Cardiac muscle cell (in vitro differentiated cells and primary cell): ENCODE data around the gene MB. TPM values are rescaled to one million over a fixed set of nuclear protein-coding genes. Genes with fewer than 3 reads are reported as not detected.

ENCODE experiments used
- DNase-seq, 2 donors: peaks; one replicate each; pipeline versions ENCODE4 v3.0.0 to v3.0.0-alpha.2; 2010 to 2017; ENCODE audit warnings: low read depth in 1 of 2, low spot score in 1 of 2
- H3K27ac ChIP-seq: fragments of 200-600 bp; sonication (generic); 2 replicates; pipeline ENCODE4 v1.5.1; 2016
- H3K27me3 ChIP-seq: fragments of 200-600 bp; sonication (generic); 2 replicates; pipeline ENCODE4 v1.6.0; 2016; ENCODE audit warnings: control low read depth
- H3K36me3 ChIP-seq: fragments of 200-600 bp; sonication (generic); 2 replicates; pipeline ENCODE4 v1.5.1; 2016; ENCODE audit warnings: control low read depth
- H3K4me1 ChIP-seq: fragments of 200-600 bp; sonication (generic); 2 replicates; pipeline ENCODE4 v1.8.1; 2017; ENCODE audit warnings: low read depth, mild to moderate bottlenecking, mixed run types
- H3K4me3 ChIP-seq: fragments of 200-600 bp; sonication (generic); 2 replicates; pipeline ENCODE4 v1.5.1; 2016; ENCODE audit warnings: mild to moderate bottlenecking
- H3K9me3 ChIP-seq: fragments of 200-600 bp; sonication (generic); 2 replicates; pipeline ENCODE4 v1.5.1; 2017; ENCODE audit warnings: low read depth, mild to moderate bottlenecking, control low read depth
- polyA plus RNA-seq: library from polyadenylated mRNA; unstranded; fragments of >200 nt; fragmentation: Nextera tagmentation; extraction: Ambion mirVana; gene quantifications from 2 replicates; pipeline ENCODE4 v1.2.1, GENCODE V29; 2016
- total RNA-seq: library from RNA; depleted of rRNA; stranded (reverse); fragments of >200 nt; gene quantifications from 2 replicates; pipeline ENCODE4 v1.2.3, GENCODE V29; 2016
- TF ChIP-seq, protein P1 (sequence below): IDR thresholded peaks from 2 replicates; pipeline ENCODE4 v1.5.1; 2012; ENCODE audit warnings: low read depth, mild to moderate bottlenecking, low read length

The MB gene
- total and polyA plus RNA-seq, 2 experiments from 2014 or later, result 829 to 1,065 TPM

DNA sequence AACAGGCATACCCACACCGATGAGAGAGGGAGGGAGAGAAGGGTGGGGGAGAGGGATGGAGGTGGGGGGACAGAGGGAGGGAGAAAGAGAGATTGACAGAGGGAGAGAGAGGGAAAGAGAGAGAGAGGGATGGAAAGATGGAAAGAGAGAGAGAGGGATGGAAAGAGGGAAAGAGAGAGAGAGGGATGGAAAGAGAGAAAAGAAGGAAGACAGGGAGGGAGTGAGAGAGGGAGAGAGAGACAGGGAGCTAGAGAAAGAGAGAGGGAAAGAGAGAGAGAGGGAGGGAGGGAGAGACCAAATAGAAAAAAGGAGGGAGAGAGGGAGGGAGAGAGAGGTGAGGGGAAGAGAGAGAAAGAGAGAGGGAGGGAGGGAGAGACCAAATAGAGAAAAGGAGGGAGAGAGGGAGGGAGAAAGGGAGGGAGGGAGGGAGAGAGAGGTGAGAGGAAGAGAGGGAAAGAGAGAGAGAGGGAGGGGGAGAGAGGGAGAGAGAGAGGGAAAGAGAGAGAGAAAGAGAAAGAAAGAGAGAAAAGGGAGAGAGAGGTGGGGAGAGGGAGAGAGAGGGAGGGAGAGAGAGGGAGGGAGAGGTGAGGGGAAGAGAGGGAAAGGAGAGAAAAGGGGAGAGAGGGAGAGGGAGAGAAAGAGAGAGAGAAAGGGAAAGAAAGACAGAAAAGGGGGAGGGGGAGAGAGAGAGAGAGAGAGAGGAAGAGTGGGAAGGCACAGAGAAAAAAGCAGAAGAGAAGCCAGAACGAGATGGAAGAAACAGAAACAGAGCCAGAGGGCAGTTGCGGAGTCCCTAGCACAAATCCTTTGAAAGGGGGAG lies 23.8 kb downstream of the MB start:
- Histone ChIP-seq H3K27ac (peak overlapping the region; percentile 73), H3K9me3 (no peaks in the 10 kb centered on the region), H3K36me3 (no peaks in the 10 kb centered on the region), H3K4me3 (no peak overlapping the region), H3K4me1 (peaks cover 47% of the 10 kb centered on the region), H3K27me3 (no peaks in the 10 kb centered on the region)
- no peak for DNase-seq
- TF ChIP-seq, protein P1, sequence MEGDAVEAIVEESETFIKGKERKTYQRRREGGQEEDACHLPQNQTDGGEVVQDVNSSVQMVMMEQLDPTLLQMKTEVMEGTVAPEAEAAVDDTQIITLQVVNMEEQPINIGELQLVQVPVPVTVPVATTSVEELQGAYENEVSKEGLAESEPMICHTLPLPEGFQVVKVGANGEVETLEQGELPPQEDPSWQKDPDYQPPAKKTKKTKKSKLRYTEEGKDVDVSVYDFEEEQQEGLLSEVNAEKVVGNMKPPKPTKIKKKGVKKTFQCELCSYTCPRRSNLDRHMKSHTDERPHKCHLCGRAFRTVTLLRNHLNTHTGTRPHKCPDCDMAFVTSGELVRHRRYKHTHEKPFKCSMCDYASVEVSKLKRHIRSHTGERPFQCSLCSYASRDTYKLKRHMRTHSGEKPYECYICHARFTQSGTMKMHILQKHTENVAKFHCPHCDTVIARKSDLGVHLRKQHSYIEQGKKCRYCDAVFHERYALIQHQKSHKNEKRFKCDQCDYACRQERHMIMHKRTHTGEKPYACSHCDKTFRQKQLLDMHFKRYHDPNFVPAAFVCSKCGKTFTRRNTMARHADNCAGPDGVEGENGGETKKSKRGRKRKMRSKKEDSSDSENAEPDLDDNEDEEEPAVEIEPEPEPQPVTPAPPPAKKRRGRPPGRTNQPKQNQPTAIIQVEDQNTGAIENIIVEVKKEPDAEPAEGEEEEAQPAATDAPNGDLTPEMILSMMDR, result no peak

GRCh38 chr22:35592418-35592967 lies 24.6 kb downstream of the MB start:
- Histone ChIP-seq H3K4me1 (peaks cover 47% of the 10 kb centered on the region), H3K9me3 (no peaks in the 10 kb centered on the region), H3K4me3 (no peak overlapping the region), H3K36me3 (no peaks in the 10 kb centered on the region), H3K27ac (peak overlapping the region; percentile 73), H3K27me3 (no peaks in the 10 kb centered on the region)
- no peak for DNase-seq
- TF ChIP-seq, protein P1, result no peak

GRCh38 chr22:35591714-35592417 lies 25.3 kb downstream of the MB start:
- Histone ChIP-seq H3K27me3 (no peaks in the 10 kb centered on the region), H3K9me3 (no peaks in the 10 kb centered on the region), H3K4me1 (peaks cover 41% of the 10 kb centered on the region), H3K27ac (peak overlapping the region; percentile 73), H3K36me3 (no peaks in the 10 kb centered on the region), H3K4me3 (no peak overlapping the region)
- TF ChIP-seq, protein P1, result no peak
- no peak for DNase-seq

DNA sequence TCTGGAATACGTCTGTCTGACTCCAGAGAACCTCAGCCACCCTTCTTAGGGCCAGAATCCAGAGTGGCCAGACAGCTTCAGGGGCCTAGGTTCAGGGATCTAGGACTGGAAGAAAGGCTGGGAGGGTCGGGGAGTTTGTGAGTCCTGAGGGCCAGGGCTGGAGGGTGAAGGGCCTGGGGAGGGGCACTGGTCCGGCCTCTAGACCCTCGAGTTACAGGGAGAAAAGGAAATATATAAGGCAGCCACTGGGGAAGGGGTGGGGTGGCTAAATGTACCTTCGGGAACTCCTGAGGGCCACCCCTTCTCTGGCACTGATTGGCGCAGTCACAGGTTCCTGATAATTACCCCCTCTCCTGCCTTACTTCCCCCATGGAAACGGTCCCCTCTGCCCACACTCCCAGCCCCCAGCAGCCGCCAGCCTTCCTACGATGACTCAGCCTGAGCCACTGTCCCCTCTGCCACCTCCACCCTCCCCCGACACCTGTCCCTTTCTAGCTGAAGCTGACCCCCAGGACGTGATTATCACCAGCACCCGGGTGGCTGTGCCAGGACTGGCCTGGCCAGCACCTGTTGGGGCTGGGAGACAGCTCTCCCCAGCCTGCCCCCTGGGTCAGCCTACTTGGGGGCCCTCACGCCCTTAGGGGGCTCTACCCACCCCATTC lies 26.4 kb downstream of the MB start:
- H3K27ac ChIP-seq, result peak overlapping the region; percentile 73
- no peaks in the 10 kb centered on the region for H3K27me3 ChIP-seq
- H3K9me3 ChIP-seq, result no peaks in the 10 kb centered on the region
- DNase-seq, result no peak
- TF ChIP-seq, protein P1, result no peak
- H3K4me3 ChIP-seq, result no peak overlapping the region
- H3K4me1 ChIP-seq, result peaks cover 32% of the 10 kb centered on the region
- no peaks in the 10 kb centered on the region for H3K36me3 ChIP-seq

- Histone ChIP-seq H3K27ac (no peak overlapping the region), H3K9me3 (no peaks in the 10 kb centered on the region), H3K27me3 (no peaks in the 10 kb centered on the region), H3K4me3 (no peak overlapping the region), H3K4me1 (peaks cover 29% of the 10 kb centered on the region), H3K36me3 (no peaks in the 10 kb centered on the region)
- TF ChIP-seq, protein P1, result no peak
- no peak for DNase-seq
These were observed 27.4 kb downstream of the MB start for GRCh38 chr22:35589756-35590093.
